ENCODE results near the gene GCSH.

The GCSH gene

GRCh38 chr16:81101702-81102101 lies 5.5 kb upstream of the GCSH start:
- TF ChIP-seq CTCF (IDR thresholded peaks at IDR 0.05): no peak
- Histone ChIP-seq H3K4me3 (no peak overlapping the region), H3K27ac (no peak overlapping the region)
- no peak for DNase-seq (ENCODE audit: low spot score)

GRCh38 chr16:81099958-81100357 lies 3.8 kb upstream of the GCSH start:
- no peak for TF ChIP-seq CTCF (IDR thresholded peaks at IDR 0.05)
- DNase-seq (ENCODE audit: low spot score): no peak
- Histone ChIP-seq H3K27ac (no peak overlapping the region), H3K4me3 (no peak overlapping the region)

GRCh38 chr16:81097230-81097629 lies 1.0 kb upstream of the GCSH start:
- no peak for DNase-seq (ENCODE audit: low spot score)
- no peak for TF ChIP-seq CTCF (IDR thresholded peaks at IDR 0.05)
- Histone ChIP-seq H3K27ac (no peak overlapping the region), H3K4me3 (no peak overlapping the region)

GRCh38 chr16:81096715-81097208 lies 567 bp upstream of the GCSH start:
- H3K27ac ChIP-seq: peak overlapping the region in 1 of 2 donors; percentile 83
- H3K4me3 ChIP-seq: peak overlapping the region; percentile 88
- no peak for DNase-seq (ENCODE audit: low spot score)
- no peak for TF ChIP-seq CTCF (IDR thresholded peaks at IDR 0.05)

- peak overlapping the region; percentile 64 to 83 for H3K27ac ChIP-seq
- DNase-seq (ENCODE audit: low spot score): no peak
- no peak for TF ChIP-seq CTCF (IDR thresholded peaks at IDR 0.05)
- H3K4me3 ChIP-seq: peak overlapping the region; percentile 88
Observed at GRCh38 chr16:81095653-81095952, 592 bp downstream of the GCSH start.

GRCh38 chr16:81094771-81095251 lies 1.4 kb downstream of the GCSH start:
- no peak overlapping the region for H3K27ac ChIP-seq
- no peak for DNase-seq (ENCODE audit: low spot score)
- H3K4me3 ChIP-seq: peak overlapping the region; percentile 88
- TF ChIP-seq CTCF (IDR thresholded peaks at IDR 0.05): no peak

- Histone ChIP-seq H3K27ac (no peak overlapping the region), H3K4me3 (no peak overlapping the region)
- no peak for TF ChIP-seq CTCF (IDR thresholded peaks at IDR 0.05)
- DNase-seq (ENCODE audit: low spot score): no peak
Observed at GRCh38 chr16:81088836-81089235, 7.4 kb downstream of the GCSH start.
